ENCODE data around the gene SMIM29.
A peak's percentile ranks its signal among the peaks of the same experiment; 100 is the strongest.
"Not testable (repeated sequence)": the region's sequence is repeated elsewhere in the genome, so short reads cannot be mapped to it uniquely, and the experiment has no call there.

SMIM29 gene

DNA sequence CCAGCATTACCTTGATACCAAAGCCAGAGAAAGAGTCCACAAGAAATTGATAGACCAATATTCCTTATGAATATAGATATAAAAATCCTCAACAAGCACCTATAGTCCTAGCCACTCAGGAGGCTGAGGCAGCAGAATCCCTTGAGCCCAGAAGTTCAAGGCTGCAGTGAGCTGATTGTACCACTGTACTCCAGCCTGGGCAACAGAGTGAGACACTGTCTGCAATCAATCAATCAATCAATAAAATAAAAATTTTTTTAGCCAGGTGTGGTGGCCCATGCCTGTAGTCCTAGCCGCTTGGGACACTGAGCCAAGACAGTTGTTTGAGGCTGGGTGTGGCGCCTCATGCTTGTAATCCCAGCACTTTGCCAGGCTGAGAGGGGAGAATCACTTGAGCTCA is 18.9 kb upstream of the SMIM29 start:
- DNase-seq = no peak

GRCh38 chr6:34263484-34263883 is 14.7 kb upstream of the SMIM29 start:
- DNase-seq = not testable (repeated sequence)

- DNase-seq = no peak
Measured at GRCh38 chr6:34260576-34261267, 11.9 kb upstream of the SMIM29 start.

GRCh38 chr6:34259529-34260069 is 10.8 kb upstream of the SMIM29 start:
- no peak for DNase-seq

DNA sequence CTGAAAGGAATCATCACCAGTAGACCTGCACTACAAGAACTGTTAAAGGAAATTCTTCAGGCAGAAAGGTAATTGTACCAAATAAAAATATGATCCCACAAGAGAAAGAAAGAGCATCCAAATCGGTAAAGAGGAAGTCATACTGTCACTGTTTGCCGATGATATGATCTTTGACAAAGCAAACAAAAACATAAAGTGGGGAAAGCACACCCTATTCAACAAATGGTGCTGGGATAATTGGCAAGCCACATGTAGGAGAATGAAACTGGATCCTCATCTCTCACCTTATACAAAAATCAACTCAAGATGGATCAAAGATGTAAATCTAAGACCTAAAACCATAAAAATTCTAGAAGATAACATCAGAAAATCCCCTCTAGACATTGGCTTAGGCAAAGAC is 3.6 kb upstream of the SMIM29 start:
- DNase-seq = not testable (repeated sequence)

GRCh38 chr6:34249469-34250261 is 859 bp upstream of the SMIM29 start:
- no peak for DNase-seq

DNA sequence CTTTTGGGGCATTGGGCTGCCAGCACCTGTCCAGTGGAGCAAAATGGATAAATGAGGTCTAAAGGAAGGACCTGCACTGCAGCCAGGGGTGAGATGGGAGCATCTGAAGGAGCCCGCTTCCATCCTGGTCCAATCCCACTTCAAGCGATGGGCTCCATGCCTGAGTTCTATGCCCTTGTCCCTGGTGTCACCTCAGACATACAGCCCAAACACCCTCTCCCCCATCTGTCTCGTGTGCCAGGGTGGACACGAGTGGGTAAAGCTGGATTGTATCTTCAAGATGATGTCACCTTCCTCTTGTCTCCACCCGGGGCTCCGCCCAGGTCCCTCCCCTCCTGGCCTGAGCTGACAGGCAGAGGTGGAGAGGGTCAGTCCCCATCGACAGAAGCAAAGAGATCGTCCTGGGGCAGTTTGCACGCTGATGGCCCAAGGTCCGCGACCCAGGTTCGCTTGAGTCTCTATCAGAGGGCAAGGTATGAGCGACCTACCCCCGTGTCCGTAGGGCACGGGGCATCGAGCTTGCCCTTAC is 544 bp downstream of the SMIM29 start:
- DNase-seq = peak; percentile 55 to 58

GRCh38 chr6:34247481-34248197 is 1.2 kb downstream of the SMIM29 start:
- DNase-seq = peak in 1 of 2 donors; percentile 29

DNA sequence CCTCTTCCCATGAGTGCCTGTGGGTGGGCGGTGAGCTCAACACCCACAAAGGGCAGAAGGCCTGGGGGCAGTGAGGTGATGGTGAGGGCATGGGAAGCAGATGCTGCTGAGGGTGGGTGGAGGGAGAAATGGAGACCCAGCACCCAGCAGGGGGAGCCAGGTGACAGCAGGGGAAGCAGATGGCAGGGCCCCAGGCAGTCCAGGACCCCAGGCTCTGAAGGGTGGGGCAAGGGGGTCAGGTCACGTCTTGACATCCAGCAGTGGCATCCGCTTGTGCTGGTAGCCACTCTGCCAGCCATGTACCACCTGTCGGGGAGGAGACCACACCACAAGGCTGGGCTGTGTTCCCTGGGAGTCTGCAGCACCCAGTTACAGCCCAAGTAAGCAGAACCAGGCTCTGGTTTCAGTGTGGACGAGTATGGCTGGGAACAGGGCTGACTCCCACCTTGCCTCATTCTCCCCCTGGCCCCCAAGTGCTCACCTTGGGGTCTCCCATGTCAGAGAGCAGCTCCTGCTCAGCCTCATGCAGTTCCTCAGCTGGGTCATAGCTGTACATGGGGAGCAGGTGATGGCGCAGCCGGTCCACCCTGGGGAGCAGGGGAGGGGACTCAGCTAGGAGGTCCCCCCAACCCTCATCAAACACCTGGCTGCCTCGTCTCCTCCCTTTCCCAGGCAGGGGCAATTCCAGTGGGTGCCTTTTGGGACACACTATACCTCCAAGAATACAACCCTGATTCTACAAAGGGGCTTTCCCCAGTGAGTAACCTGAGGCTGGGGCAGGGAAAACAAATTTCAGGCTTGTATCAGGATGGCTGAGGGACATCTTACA is 2.0 kb downstream of the SMIM29 start:
- peak; percentile 65 to 67 for DNase-seq

DNA sequence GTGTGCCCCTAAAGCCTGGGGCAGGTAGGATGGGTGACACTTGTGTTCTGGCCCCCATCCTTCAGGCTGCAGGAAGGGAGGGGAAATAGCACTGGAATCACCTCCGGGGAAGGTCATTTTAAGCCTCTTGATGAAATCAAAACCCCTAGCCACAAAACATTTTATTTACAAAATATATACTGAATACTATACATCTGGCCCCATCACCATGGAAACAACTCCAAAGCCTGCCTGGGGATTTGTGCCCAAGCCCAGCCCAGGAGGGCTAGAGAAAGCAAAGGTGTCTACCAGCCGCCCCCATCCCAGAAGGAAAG is 2.6 kb downstream of the SMIM29 start:
- no peak for DNase-seq

- not testable (repeated sequence) for DNase-seq
Measured at GRCh38 chr6:34245761-34246140, 3.1 kb downstream of the SMIM29 start.

DNA sequence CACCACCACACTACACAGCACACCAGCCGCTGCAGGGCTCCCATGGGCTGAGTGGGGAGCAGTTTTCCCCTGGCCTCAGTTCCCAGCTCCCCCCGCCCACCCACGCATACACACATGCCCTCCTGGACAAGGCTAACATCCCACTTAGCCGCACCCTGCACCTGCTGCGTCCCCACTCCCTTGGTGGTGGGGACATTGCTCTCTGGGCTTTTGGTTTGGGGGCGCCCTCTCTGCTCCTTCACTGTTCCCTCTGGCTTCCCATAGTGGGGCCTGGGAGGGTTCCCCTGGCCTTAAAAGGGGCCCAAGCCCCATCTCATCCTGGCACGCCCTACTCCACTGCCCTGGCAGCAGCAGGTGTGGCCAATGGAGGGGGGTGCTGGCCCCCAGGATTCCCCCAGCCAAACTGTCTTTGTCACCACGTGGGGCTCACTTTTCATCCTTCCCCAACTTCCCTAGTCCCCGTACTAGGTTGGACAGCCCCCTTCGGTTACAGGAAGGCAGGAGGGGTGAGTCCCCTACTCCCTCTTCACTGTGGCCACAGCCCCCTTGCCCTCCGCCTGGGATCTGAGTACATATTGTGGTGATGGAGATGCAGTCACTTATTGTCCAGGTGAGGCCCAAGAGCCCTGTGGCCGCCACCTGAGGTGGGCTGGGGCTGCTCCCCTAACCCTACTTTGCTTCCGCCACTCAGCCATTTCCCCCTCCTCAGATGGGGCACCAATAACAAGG is 3.6 kb downstream of the SMIM29 start:
- DNase-seq = peak in 1 of 2 donors; percentile 18

DNA sequence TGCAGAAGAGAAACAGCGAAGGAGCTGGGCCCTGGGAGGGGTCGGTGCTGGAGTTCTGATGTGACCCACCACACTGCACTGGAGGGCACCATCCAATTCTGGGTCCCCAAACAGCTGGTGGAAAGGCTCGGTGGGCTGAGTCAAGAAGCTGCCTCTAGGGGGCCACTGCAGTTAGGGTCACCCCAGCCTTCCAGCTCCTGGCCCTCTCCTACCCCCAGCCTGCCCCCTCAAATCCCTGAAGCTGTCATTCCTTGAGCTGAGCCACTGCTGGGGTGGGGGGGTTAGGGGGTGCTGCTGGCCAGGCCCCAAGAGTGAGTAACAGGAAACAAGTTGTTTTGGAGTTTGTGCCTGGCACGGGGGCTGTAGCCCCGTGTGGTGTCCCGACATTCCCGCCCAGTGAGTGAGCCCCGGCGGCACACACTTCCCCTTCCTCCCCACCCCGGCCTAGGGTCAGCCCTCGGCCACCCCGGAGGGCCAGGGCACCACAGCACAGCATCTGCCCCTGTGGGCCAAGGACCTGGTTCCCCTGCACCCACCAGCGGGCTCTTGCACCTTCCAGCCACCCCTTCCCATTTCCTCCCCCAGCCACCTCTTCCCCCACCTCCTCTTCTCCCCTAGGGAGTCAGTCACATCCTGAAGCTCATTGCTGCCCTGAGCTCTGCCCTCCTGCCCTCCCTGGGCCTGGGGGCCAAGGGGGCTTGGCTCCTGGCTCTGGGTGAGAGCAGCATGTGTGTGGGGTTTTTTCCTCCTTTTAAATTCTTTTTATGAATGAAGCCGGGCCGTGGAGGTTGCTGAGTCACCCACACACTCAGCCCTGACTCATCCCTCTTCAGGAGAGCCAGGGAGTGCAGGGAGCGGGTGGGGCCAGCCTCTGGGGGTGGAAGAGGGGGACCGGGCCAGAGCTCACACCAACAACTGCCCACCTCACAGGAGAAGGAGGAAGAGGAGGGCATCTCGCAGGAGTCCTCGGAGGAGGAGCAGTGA is 4.6 kb downstream of the SMIM29 start:
- peak; percentile 72 to 76 for DNase-seq

- DNase-seq = no peak
Measured at GRCh38 chr6:34243131-34243771, 5.6 kb downstream of the SMIM29 start.

GRCh38 chr6:34242252-34243130 is 6.3 kb downstream of the SMIM29 start:
- DNase-seq = no peak

GRCh38 chr6:34241351-34242215 is 7.2 kb downstream of the SMIM29 start:
- no peak for DNase-seq

DNA sequence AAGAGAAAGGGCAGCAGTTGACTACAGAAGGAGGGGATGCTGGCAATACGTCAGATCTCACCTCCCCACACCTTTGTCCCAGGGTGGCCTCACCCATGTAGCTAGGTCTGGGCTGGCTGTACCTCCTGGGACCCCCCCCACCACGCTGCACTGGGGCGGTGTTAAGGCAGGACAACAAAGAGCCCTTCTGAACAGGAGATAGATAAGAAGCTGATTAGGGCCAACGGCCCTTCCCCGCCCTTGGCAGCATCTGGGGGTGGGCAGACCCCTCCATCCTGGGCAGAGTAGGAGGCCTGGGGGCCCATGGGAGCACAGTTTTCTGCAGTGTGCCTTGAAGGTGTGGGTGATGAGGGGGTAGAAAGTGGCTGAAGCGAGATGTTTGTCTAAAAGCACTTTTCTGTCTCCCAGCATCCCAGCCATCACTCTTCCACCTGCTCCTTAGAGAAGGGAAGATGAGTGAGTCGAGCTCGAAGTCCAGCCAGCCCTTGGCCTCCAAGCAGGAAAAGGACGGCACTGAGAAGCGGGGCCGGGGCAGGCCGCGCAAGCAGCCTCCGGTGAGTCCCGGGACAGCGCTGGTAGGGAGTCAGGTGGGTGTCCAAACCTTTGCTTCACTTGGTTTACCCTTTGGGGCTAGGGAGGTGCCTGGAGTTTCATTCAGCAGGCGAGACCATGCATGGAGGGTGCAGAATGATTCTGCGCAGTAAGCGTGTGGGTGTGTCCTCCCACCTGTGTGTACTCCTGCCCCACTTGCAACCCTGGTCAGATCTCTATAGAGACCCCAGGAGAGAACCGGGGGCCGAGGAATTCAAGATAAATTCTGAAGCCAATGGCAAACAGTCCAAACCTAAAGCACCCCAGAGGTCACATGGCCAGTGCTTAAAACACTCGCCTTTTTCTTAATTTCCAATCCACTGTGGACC is 8.2 kb downstream of the SMIM29 start:
- no peak for DNase-seq
